Measurements from ENCODE around the gene SLCO3A1. TPM values are rescaled to one million over a fixed set of nuclear protein-coding genes. Genes with fewer than 3 reads are reported as not detected.

SLCO3A1 gene
- total RNA-seq, 1 donor from 2014 or later = 56.8 TPM

GRCh38 chr15:91913560-91913959, 60.1 kb downstream of the SLCO3A1 start:
- no peak overlapping the region for H3K4me3 ChIP-seq
- intact Hi-C loops (cut with micrococcal nuclease) = no loop called here
- no peaks in the 10 kb centered on the region for H3K9me3 ChIP-seq (replicated peaks)
- DNase-seq = no peak
- H3K36me3 ChIP-seq = peaks cover 22% of the 10 kb centered on the region
- no peaks in the 10 kb centered on the region for H3K27me3 ChIP-seq (ENCODE audit: low read depth)
- H3K4me1 ChIP-seq = peaks cover 69% of the 10 kb centered on the region
- H3K27ac ChIP-seq (replicated peaks) = peak overlapping the region; percentile 43
- TF ChIP-seq CTCF (IDR thresholded peaks at IDR 0.05; ENCODE audit: borderline replicate concordance) = no peak

- Histone ChIP-seq H3K9me3 (replicated peaks) (no peaks in the 10 kb centered on the region), H3K36me3 (peaks cover 21% of the 10 kb centered on the region), H3K4me1 (peaks cover 84% of the 10 kb centered on the region), H3K4me3 (no peak overlapping the region), H3K27me3 (ENCODE audit: low read depth) (no peaks in the 10 kb centered on the region), H3K27ac (replicated peaks) (peak overlapping the region; percentile 2)
- intact Hi-C loops (cut with micrococcal nuclease) = no loop called here
- TF ChIP-seq CTCF (IDR thresholded peaks at IDR 0.05; ENCODE audit: borderline replicate concordance) = no peak
- no peak for DNase-seq
Measured at GRCh38 chr15:91915576-91915975, 62.1 kb downstream of the SLCO3A1 start.

GRCh38 chr15:91916051-91916450, 62.5 kb downstream of the SLCO3A1 start:
- Histone ChIP-seq H3K36me3 (peaks cover 17% of the 10 kb centered on the region), H3K27ac (replicated peaks) (no peak overlapping the region), H3K4me3 (no peak overlapping the region), H3K9me3 (replicated peaks) (no peaks in the 10 kb centered on the region), H3K27me3 (ENCODE audit: low read depth) (no peaks in the 10 kb centered on the region), H3K4me1 (peaks cover 84% of the 10 kb centered on the region)
- DNase-seq = no peak
- no peak for TF ChIP-seq CTCF (IDR thresholded peaks at IDR 0.05; ENCODE audit: borderline replicate concordance)
- intact Hi-C loops (cut with micrococcal nuclease) = no loop called here

- no peaks in the 10 kb centered on the region for H3K27me3 ChIP-seq (ENCODE audit: low read depth)
- H3K4me3 ChIP-seq = no peak overlapping the region
- peaks cover 17% of the 10 kb centered on the region for H3K36me3 ChIP-seq
- H3K9me3 ChIP-seq (replicated peaks) = no peaks in the 10 kb centered on the region
- no peak for TF ChIP-seq CTCF (IDR thresholded peaks at IDR 0.05; ENCODE audit: borderline replicate concordance)
- H3K27ac ChIP-seq (replicated peaks) = peak overlapping the region; percentile 87
- intact Hi-C loops (cut with micrococcal nuclease) = no loop called here
- H3K4me1 ChIP-seq = peaks cover 85% of the 10 kb centered on the region
- no peak for DNase-seq
Measured at GRCh38 chr15:91917686-91918360, 64.3 kb downstream of the SLCO3A1 start.

GRCh38 chr15:91919014-91919534, 65.6 kb downstream of the SLCO3A1 start:
- intact Hi-C loops (cut with micrococcal nuclease) = no loop called here
- DNase-seq = peak; percentile 78
- no peak for TF ChIP-seq CTCF (IDR thresholded peaks at IDR 0.05; ENCODE audit: borderline replicate concordance)
- peak overlapping the region; percentile 22 for H3K4me3 ChIP-seq
- H3K27me3 ChIP-seq (ENCODE audit: low read depth) = no peaks in the 10 kb centered on the region
- H3K36me3 ChIP-seq = peaks cover 17% of the 10 kb centered on the region
- peak overlapping the region; percentile 87 for H3K27ac ChIP-seq (replicated peaks)
- H3K4me1 ChIP-seq = peaks cover 85% of the 10 kb centered on the region
- H3K9me3 ChIP-seq (replicated peaks) = no peaks in the 10 kb centered on the region
